ENCODE measurements around the gene BTBD6. TPM values are rescaled to one million over a fixed set of nuclear protein-coding genes. Genes with fewer than 3 reads are reported as not detected.

BTBD6 gene
- total RNA-seq, 2 donors from 2014 or later, result 45.9 to 73.5 TPM

- H3K27ac ChIP-seq, result no peak overlapping the region
- H3K27me3 ChIP-seq (replicated peaks; ENCODE audit: insufficient read depth), result no peaks in the 10 kb centered on the region
- H3K4me1 ChIP-seq (ENCODE audit: control insufficient read depth in 1 of 2, low read depth in 2 of 2), result no peaks in the 10 kb centered on the region
- no peaks in the 10 kb centered on the region for H3K9me3 ChIP-seq
- TF ChIP-seq CTCF (IDR thresholded peaks at IDR 0.05), result no peak
- H3K4me3 ChIP-seq, result no peak overlapping the region
- H3K36me3 ChIP-seq, result peaks cover 36% of the 10 kb centered on the region
- DNase-seq (ENCODE audit: low spot score) (no peak), ATAC-seq (ENCODE audit: insufficient number of reproducible peaks, low FRiP score, low read depth) (no peak)
Observed at GRCh38 chr14:105216490-105217247, 31.7 kb upstream of the BTBD6 start.

- Histone ChIP-seq H3K4me1 (ENCODE audit: control insufficient read depth in 1 of 2, low read depth in 2 of 2) (no peaks in the 10 kb centered on the region), H3K27ac (no peak overlapping the region)
- TF ChIP-seq CTCF (IDR thresholded peaks at IDR 0.05), result no peak
Observed at GRCh38 chr14:105217774-105218173, 30.6 kb upstream of the BTBD6 start.

GRCh38 chr14:105218611-105219010 lies 29.7 kb upstream of the BTBD6 start:
- Histone ChIP-seq H3K27me3 (replicated peaks; ENCODE audit: insufficient read depth) (no peaks in the 10 kb centered on the region), H3K4me1 (ENCODE audit: control insufficient read depth in 1 of 2, low read depth in 2 of 2) (no peaks in the 10 kb centered on the region), H3K9me3 (no peaks in the 10 kb centered on the region), H3K4me3 (no peak overlapping the region), H3K27ac (no peak overlapping the region), H3K36me3 (peaks cover 32% of the 10 kb centered on the region)
- ATAC-seq (ENCODE audit: insufficient number of reproducible peaks, low FRiP score, low read depth), result no peak
- DNase-seq (ENCODE audit: low spot score), result no peak
- TF ChIP-seq CTCF (IDR thresholded peaks at IDR 0.05), result no peak

More at GRCh38 chr14:105217774-105218173, 30.6 kb upstream of the BTBD6 start:
- DNase-seq (ENCODE audit: low spot score) (no peak), ATAC-seq (ENCODE audit: insufficient number of reproducible peaks, low FRiP score, low read depth) (no peak)
- Histone ChIP-seq H3K36me3 (peaks cover 36% of the 10 kb centered on the region), H3K27me3 (replicated peaks; ENCODE audit: insufficient read depth) (no peaks in the 10 kb centered on the region), H3K9me3 (no peaks in the 10 kb centered on the region), H3K4me3 (no peak overlapping the region)

GRCh38 chr14:105219043-105219612 lies 29.2 kb upstream of the BTBD6 start:
- H3K27ac ChIP-seq, result no peak overlapping the region
- DNase-seq (ENCODE audit: low spot score) (no peak), ATAC-seq (ENCODE audit: insufficient number of reproducible peaks, low FRiP score, low read depth) (no peak)
- H3K4me3 ChIP-seq, result no peak overlapping the region
- H3K27me3 ChIP-seq (replicated peaks; ENCODE audit: insufficient read depth), result no peaks in the 10 kb centered on the region
- no peaks in the 10 kb centered on the region for H3K4me1 ChIP-seq (ENCODE audit: control insufficient read depth in 1 of 2, low read depth in 2 of 2)
- peaks cover 32% of the 10 kb centered on the region for H3K36me3 ChIP-seq
- no peaks in the 10 kb centered on the region for H3K9me3 ChIP-seq
- TF ChIP-seq CTCF (IDR thresholded peaks at IDR 0.05), result no peak

GRCh38 chr14:105219753-105220152 lies 28.6 kb upstream of the BTBD6 start:
- Histone ChIP-seq H3K27me3 (replicated peaks; ENCODE audit: insufficient read depth) (no peaks in the 10 kb centered on the region), H3K4me3 (no peak overlapping the region), H3K36me3 (peaks cover 32% of the 10 kb centered on the region), H3K4me1 (ENCODE audit: control insufficient read depth in 1 of 2, low read depth in 2 of 2) (no peaks in the 10 kb centered on the region), H3K9me3 (no peaks in the 10 kb centered on the region), H3K27ac (no peak overlapping the region)
- DNase-seq (ENCODE audit: low spot score), result no peak
- no peak for ATAC-seq (ENCODE audit: insufficient number of reproducible peaks, low FRiP score, low read depth)
- TF ChIP-seq CTCF (IDR thresholded peaks at IDR 0.05), result no peak
